Measurements from ENCODE around the gene SASH1.

Gene SASH1

DNA sequence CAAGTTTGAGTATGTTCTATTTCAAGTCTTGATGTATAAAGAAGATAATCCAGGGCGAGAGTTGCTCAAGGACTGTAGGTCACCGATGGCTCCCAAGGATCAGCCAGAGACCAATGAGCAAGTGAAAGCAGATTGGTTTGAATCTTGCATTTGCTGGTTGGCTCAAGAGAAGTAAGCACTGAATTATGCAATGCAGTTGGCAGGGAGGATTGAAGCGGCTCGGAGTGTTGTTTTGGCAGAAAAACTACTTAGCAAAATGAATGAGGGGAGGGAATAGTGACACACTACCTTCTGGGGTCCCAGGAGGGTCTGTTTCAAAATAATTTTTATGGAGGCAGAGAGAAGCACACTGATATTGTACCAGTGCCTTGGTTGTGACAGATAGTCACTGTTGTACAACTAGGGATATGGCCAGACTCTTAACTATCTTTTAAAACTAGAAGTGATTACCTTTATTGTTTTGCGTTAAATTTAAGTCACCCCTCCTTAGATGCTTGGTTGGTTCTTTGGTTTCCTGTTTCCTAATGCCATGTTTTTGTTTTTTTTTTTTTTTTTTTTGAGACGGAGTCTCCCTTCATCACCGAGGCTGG is 15.7 kb downstream of the SASH1 start:
- H3K27ac ChIP-seq: no peak overlapping the region
- CTCF ChIA-PET: interaction anchor here (0.6 kb wide), 2 partner anchors 94 to 842 kb away, joined by 3 to 4 read pairs; no protein-coding TSS in a partner anchor
- DNase-seq (ENCODE audit: low spot score): no peak
- TF ChIP-seq, protein P1, sequence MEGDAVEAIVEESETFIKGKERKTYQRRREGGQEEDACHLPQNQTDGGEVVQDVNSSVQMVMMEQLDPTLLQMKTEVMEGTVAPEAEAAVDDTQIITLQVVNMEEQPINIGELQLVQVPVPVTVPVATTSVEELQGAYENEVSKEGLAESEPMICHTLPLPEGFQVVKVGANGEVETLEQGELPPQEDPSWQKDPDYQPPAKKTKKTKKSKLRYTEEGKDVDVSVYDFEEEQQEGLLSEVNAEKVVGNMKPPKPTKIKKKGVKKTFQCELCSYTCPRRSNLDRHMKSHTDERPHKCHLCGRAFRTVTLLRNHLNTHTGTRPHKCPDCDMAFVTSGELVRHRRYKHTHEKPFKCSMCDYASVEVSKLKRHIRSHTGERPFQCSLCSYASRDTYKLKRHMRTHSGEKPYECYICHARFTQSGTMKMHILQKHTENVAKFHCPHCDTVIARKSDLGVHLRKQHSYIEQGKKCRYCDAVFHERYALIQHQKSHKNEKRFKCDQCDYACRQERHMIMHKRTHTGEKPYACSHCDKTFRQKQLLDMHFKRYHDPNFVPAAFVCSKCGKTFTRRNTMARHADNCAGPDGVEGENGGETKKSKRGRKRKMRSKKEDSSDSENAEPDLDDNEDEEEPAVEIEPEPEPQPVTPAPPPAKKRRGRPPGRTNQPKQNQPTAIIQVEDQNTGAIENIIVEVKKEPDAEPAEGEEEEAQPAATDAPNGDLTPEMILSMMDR (conservative IDR thresholded peaks at IDR 0.05; ENCODE audit: low read depth): no peak
- POLR2A ChIA-PET (ENCODE audit: low non-redundant PET): interaction anchor here (0.6 kb wide), 1 partner anchor 45 kb away, joined by 5 read pairs; no protein-coding TSS in a partner anchor

DNA sequence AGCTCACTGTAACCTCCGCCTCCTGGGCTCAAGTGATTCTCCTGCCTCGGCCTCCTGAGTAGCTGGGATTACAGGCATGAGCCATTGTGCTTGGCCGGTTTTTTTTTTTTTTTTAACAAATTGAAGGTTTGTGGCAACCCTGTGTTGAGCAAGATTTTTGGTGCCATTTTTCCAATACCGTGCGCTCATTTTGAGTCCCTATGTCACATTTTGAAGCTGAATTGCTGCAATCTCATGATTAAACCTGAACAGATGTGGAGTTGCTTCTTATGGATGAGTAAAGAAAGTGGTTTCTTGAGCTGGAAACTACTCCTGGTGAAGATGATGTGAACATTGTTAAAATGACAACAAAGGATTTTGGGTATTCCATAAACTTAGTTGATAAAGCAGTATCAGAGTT is 16.6 kb downstream of the SASH1 start:
- POLR2A ChIA-PET (ENCODE audit: low non-redundant PET): no interaction called here
- TF ChIP-seq, protein P1 (conservative IDR thresholded peaks at IDR 0.05; ENCODE audit: low read depth): no peak
- no peak overlapping the region for H3K27ac ChIP-seq

DNA sequence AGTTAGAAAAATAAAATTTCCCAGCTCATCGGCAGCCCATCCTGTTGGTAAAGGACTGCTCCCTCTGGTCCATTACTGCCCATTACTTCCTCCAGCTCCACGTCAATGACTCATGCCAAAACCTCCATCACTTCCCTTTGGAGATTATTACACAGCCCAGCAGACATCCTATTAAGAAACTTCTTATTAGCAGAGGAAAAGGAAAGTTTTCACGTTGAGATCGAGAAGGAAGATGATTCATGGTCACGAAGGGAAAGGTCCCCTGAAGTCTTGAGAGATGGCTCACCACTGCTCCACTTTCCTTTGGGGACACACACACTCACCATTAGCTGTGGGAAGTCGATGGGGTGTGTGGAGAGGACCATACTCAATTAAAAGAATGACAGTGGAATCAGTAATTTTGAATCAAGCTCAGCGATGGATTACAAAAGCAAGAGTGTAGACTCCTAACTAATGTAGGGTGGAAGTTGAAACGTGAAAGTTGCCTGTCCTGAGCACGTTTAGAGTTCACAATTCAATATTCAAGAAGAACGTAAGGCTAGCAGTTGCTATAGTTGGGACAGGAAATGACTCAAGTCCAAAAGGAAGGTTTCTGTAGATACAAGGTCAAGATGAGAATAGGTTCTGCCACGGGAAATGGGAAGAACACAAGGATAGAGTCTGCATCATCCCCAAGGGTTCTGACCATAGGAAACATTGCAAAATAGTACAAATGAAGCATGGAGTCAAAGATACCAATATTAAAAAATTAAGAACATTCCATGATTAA is 21.6 kb downstream of the SASH1 start:
- POLR2A ChIA-PET (ENCODE audit: low non-redundant PET): no interaction called here
- TF ChIP-seq, protein P1 (conservative IDR thresholded peaks at IDR 0.05; ENCODE audit: low read depth): no peak

More for the DNA sequence above, 16.6 kb downstream of the SASH1 start:
- DNase-seq (ENCODE audit: low spot score): no peak
- CTCF ChIA-PET: interaction anchor here (0.6 to 0.7 kb wide), 3 partner anchors 12 to 99 kb away, joined by 3 to 4 read pairs (median 4); no protein-coding TSS in a partner anchor

DNA sequence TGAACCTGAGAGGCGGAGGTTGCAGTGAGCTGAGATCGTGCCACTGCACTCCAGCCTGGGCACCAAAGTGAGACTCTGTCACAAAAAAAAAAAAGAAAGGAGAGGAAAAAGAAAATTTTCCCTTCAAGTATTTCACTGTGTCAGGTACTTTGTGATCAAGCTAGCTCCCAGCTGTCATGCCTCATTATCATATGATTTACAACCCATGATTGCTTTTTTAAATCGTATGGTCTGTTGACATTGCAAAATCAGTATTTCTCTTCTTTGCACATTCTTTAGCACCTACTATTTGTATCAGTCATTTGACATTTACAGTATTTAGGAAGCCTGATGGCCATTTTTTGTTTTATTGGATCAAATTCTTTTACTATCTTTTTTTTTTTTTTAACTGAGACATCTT is 22.4 kb downstream of the SASH1 start:
- TF ChIP-seq, protein P1 (conservative IDR thresholded peaks at IDR 0.05; ENCODE audit: low read depth): no peak
- no peak overlapping the region for H3K27ac ChIP-seq
- POLR2A ChIA-PET (ENCODE audit: low non-redundant PET): no interaction called here
- CTCF ChIA-PET: no interaction called here
- no peak for DNase-seq (ENCODE audit: low spot score)

More for the DNA sequence above, 21.6 kb downstream of the SASH1 start:
- CTCF ChIA-PET: no interaction called here
- no peak for DNase-seq (ENCODE audit: low spot score)
- H3K27ac ChIP-seq: no peak overlapping the region

DNA sequence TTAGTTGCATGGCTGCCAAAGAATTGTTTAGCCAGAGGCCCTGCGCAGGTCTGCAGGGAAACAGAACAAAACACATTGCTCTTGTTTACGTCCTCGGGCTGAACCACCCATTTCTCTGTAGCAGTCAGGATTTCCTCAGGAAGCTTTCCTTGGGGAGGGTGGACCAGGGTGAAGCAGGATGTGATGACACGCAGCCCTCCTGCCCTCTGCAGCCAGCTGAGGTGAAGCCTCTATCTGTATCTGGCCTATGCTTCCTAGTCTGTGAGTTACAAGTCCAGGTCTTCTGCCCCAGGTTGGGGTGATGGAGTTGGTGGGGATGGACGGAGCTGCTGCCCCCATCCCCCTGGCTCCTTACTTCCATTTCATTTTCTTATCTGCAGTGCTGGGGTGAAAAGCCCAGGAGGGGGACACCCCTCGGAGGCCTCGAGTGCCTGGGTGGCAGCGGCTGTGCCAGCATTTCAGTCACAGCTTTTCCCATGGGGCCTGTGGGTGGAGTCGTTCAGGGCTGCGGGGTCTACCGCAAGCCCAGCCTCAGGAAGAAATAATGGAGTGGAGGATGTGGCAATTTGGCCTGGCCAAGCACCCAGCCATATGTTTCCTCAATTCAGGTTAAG is 24.9 kb downstream of the SASH1 start:
- H3K27ac ChIP-seq: peak overlapping the region; percentile 51
- TF ChIP-seq, protein P1 (conservative IDR thresholded peaks at IDR 0.05; ENCODE audit: low read depth): no peak
- ChIA-PET POLR2A (ENCODE audit: low non-redundant PET) (no interaction called here), CTCF (no interaction called here)
- DNase-seq (ENCODE audit: low spot score): peak; percentile 52

DNA sequence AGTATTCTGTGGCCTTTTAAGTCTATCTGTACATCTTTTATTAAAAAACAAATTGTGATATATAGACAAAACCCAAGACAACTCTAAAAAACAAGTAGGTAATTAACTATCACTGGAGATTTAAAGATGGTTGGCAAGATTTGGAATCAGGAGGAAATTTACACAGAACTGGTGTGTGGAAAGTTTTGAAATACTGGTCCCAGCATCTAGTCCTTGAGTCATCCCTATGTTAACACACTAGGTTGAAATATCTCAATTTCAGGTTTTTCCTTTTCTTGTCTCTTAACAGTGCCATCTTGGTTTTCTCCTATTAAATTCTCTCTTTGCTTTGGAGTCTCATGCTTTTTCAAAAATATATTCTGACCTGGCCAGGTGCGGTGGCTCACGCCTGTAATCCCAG is 27.5 kb downstream of the SASH1 start:
- TF ChIP-seq, protein P1 (conservative IDR thresholded peaks at IDR 0.05; ENCODE audit: low read depth): no peak
- H3K27ac ChIP-seq: no peak overlapping the region
- POLR2A ChIA-PET (ENCODE audit: low non-redundant PET): no interaction called here
- CTCF ChIA-PET: no interaction called here
- DNase-seq (ENCODE audit: low spot score): no peak

Data from RWPE1 (cell line).